CD4-positive, alpha-beta T cell treated with Interleukin-4 for 1 hour (primary cell): ENCODE measurements around the gene ACOT4.
"Not testable (repeated sequence)": the region's sequence is repeated elsewhere in the genome, so short reads cannot be mapped to it uniquely, and the experiment has no call there.

Source experiments
- DNase-seq, 2 donors: peaks; one replicate each; pipeline ENCODE4 v3.0.0-alpha.2; 2020 to 2022

Gene ACOT4

GRCh38 chr14:73634011-73634833 lies 42.5 kb downstream of the ACOT4 start:
- DNase-seq = no peak

- not testable (repeated sequence) for DNase-seq
Measured at GRCh38 chr14:73636355-73636754, 44.7 kb downstream of the ACOT4 start.

GRCh38 chr14:73637830-73638229 lies 46.2 kb downstream of the ACOT4 start:
- no peak for DNase-seq

DNA sequence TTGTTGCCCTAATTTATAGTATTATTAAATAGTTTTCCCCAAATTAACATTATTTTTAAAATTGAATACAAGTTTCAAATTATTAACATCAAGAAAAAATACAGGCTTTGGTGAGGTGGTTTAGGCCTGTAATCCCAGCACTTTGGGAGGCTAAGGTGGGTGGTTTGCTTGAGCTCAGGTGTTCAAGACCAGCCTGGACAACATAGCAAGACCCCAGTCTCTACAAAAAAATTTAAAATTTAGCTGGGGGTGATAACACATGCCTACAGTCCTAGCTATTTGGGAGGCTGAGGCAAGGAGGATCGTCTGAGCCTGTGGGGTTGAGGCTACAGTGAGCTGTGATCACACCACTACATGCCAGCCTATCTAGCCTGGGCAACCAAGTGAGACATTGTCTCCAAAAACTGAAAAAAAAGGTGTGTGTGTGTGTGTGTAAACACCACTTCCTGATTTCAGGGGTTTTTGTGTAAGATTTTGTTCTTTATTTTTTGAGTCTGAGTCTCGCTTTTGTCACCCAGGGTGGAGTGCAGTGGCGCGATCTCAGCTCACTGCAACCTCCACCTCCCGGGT lies 49.2 kb downstream of the ACOT4 start:
- peak in 1 of 2 donors; percentile 9 for DNase-seq

GRCh38 chr14:73644531-73645247 lies 53.0 kb downstream of the ACOT4 start, which contains the start of gene DNAL1:
Gene DNAL1, plus strand, starts transcription at chr14:73644986. Its CDS starts 54 bp downstream, at chr14:73645040.
- peak; percentile 93 for DNase-seq

- DNase-seq = no peak
Measured at GRCh38 chr14:73645248-73645610, 53.6 kb downstream of the ACOT4 start.
